Psoas muscle (tissue), 8 donors: Measurements from ENCODE around the gene CPE. TPM values are rescaled to one million over a fixed set of nuclear protein-coding genes. Genes with fewer than 3 reads are reported as not detected.

Experiments used
- ATAC-seq, 4 donors: fragments of 200-7000 bp; cut with Tn5 transposase; one replicate each; pipeline ENCODE4 v1.9.1; 2020; ENCODE audit warnings: moderate library complexity in 3 of 4, mild to moderate bottlenecking in 2 of 4
- DNase-seq, 2 donors: peaks; one replicate each; pipeline ENCODE4 v3.0.0-alpha.2; 2020
- H3K27ac ChIP-seq: fragments of 200-600 bp; one replicate; pipeline ENCODE4 v1.8.0; 2022
- H3K27me3 ChIP-seq, 3 donors: fragments of 200-600 bp in 1 of 3; one replicate each; pipeline versions ENCODE4 v1.6.1 to v1.8.0; 2013 to 2022; ENCODE audit warnings: low read length in 2 of 3, mild to moderate bottlenecking in 2 of 3, moderate library complexity in 1 of 3; ENCODE audit not compliant: insufficient read depth in 3 of 3
- H3K36me3 ChIP-seq, 2 donors: fragments of 200-600 bp in 1 of 2; one replicate each; pipeline versions ENCODE4 v1.6.1 to v1.8.0; 2013 to 2022; ENCODE audit warnings: low read depth in 1 of 2, mild to moderate bottlenecking in 1 of 2, moderate library complexity in 1 of 2; ENCODE audit not compliant: insufficient read depth in 1 of 2
- H3K4me1 ChIP-seq: fragments of 200-600 bp; one replicate; pipeline ENCODE4 v1.8.0; 2022
- H3K4me3 ChIP-seq: fragments of 200-600 bp; one replicate; pipeline ENCODE4 v1.8.0; 2022; ENCODE audit warnings: mild to moderate bottlenecking
- H3K9me3 ChIP-seq: fragments of 200-600 bp; one replicate; pipeline ENCODE4 v1.8.0; 2022
- CTCF ChIP-seq: fragments of 200-600 bp; IDR thresholded peaks from one replicate; pipeline ENCODE4 v1.8.0; 2022; ENCODE audit warnings: antibody characterized with exemption
- WGBS, 3 donors: extraction: QIAGEN DNeasy Blood & Tissue Kit; methylation state at CpG; one replicate each; pipeline versions ENCODE4 v1.1.6 to v1.1.7; 2013; 5-methylcytosine and 5-hydroxymethylcytosine counted together
- intact Hi-C, 2 donors: fragments of 100-400 bp; cut with DNase I; formaldehyde crosslinking; loops; one replicate each; pipeline versions ENCODE4 v1.11.0 to v1.14.2; 2022
- polyA plus RNA-seq, 3 donors: library from polyadenylated mRNA; stranded (reverse); fragments of 200-250 nt; gene quantifications; one replicate each; pipeline ENCODE4 v1.2.3, GENCODE V29; 2013
- total RNA-seq, 4 donors: library from RNA; stranded (reverse); fragmentation: NEBNext Ultra II Directional in 2 of 4; extraction: Animal tissue kit (Norgen Biotek cat#: 25700) in 2 of 4; gene quantifications; one replicate each; pipeline versions ENCODE4 v1.2.1 to v1.2.4, GENCODE V29; 2021 to 2023
- donor health status: healthy with polysubstance abuse.
- donor health status: DM: no; HTN: no; CAD: no; lungs with moderate emphysema.
- donor health status: Bipolar disorder and iron deficiency.
- donor health status: healthy.
- donor health status: DM: yes; HTN: yes; CAD: no.
- donor health status: DM: no; HTN: no; CAD: no.
- donor health status: DM: no; HTN: no; CAD: no.
- donor health status: DM: yes; HTN: yes; CAD: no.

The CPE gene
- total and polyA plus RNA-seq, 7 donors, result 9.4 to 34.8 (median 12.2) TPM

DNA sequence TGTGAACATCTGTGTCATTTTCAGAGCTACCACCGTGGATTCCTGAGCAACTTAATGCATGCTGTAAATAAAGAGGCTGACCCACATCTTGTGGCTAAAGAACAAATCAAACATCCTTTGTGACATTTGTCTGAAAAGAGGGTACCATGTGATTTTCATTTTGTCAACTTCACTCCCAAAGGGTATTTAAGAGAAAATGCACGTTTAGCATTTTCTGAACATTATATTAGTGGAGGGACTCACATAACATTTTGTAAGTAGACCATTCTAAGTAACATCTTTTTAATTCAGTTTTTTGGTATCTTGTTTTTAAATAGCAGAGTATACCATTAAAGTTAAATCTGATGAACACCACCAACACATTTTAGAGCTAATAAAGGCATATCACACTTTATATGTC lies 17.0 kb upstream of the CPE start:
- H3K4me3 ChIP-seq, result no peak overlapping the region
- H3K27me3 ChIP-seq, result peaks cover 0 to 7% (median 0%) of the 10 kb centered on the region in 3 donors
- WGBS, 3 donors, result 63 to 66% (median 65%) methylated on average over 2 of the region's 2 CpGs
- H3K9me3 ChIP-seq, result no peaks in the 10 kb centered on the region
- H3K27ac ChIP-seq, result no peak overlapping the region
- H3K4me1 ChIP-seq, result no peaks in the 10 kb centered on the region
- DNase-seq (no peak), ATAC-seq (no peak)
- no peak for TF ChIP-seq CTCF
- H3K36me3 ChIP-seq, result no peaks in the 10 kb centered on the region
- intact Hi-C loops, result no loop called here

GRCh38 chr4:165364452-165365080 lies 14.2 kb upstream of the CPE start:
- no peak overlapping the region for H3K27ac ChIP-seq
- no peaks in the 10 kb centered on the region for H3K9me3 ChIP-seq
- no peaks in the 10 kb centered on the region for H3K4me1 ChIP-seq
- no peak for DNase-seq
- no peak for ATAC-seq
- intact Hi-C loops, result no loop called here
- H3K4me3 ChIP-seq, result no peak overlapping the region
- peaks cover 0 to 7% (median 0%) of the 10 kb centered on the region in 3 donors for H3K27me3 ChIP-seq
- 57 to 68% (median 59%) methylated on average over 2 of the region's 2 CpGs for WGBS, 3 donors
- TF ChIP-seq CTCF, result no peak
- H3K36me3 ChIP-seq, result no peaks in the 10 kb centered on the region

- H3K9me3 ChIP-seq, result peaks cover 3% of the 10 kb centered on the region
- no peaks in the 10 kb centered on the region for H3K4me1 ChIP-seq
- no peak overlapping the region for H3K4me3 ChIP-seq
- no peaks in the 10 kb centered on the region for H3K36me3 ChIP-seq
- TF ChIP-seq CTCF, result no peak
- no peak overlapping the region for H3K27ac ChIP-seq
- ATAC-seq (no peak), DNase-seq (no peak)
- 76 to 81% (median 79%) methylated on average over 4 of the region's 4 CpGs for WGBS, 3 donors
- H3K27me3 ChIP-seq, result no peaks in the 10 kb centered on the region
- intact Hi-C loops, result no loop called here
These were observed 11.8 kb upstream of the CPE start for GRCh38 chr4:165367040-165367439.

DNA sequence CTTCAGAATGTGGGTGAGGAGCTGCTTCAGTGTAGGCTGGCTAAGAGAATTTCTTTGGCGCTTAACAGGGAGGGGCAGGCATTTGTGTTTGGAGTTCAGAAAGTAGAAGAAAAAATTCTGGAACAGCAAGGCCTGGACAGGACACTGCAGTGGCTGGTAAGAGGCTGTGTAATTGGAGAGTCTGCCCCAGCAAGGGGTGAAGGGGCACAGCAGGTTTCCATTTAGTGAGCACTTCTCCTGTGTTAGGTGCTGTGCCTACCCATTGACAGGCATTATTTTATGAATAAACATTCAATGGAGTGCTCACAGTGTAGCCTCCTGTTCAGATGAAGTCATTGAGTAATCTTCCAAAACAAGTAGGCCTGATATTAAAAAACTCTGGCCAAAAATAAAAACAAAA lies 10.7 kb upstream of the CPE start:
- Histone ChIP-seq H3K27ac (no peak overlapping the region), H3K4me3 (no peak overlapping the region)
- intact Hi-C loops, result no loop called here

More for the DNA sequence above, 10.7 kb upstream of the CPE start:
- ATAC-seq (no peak), DNase-seq (no peak)
- Histone ChIP-seq H3K27me3 (no peaks in the 10 kb centered on the region), H3K36me3 (no peaks in the 10 kb centered on the region), H3K9me3 (peaks cover 3% of the 10 kb centered on the region), H3K4me1 (no peaks in the 10 kb centered on the region)
- 64 to 89% (median 88%) methylated on average over 1 of the region's 1 CpG for WGBS, 3 donors
- TF ChIP-seq CTCF, result no peak
